T-cell (primary cell): ENCODE measurements around the gene SUSD6. TPM values are rescaled to one million over a fixed set of nuclear protein-coding genes. Genes with fewer than 3 reads are reported as not detected.

ENCODE experiments used
- ATAC-seq, 4 experiments: fragments of 200-7000 bp in 3 of 4; fragments of 150-1000 bp in 1 of 4; cut with Tn5 transposase; replicated peaks in 1 of 4; 1 replicate in 3 of 4; 2 replicates in 1 of 4; pipeline ENCODE4 v1.10.0; 2021; ENCODE audit warnings: moderate library complexity in 3 of 4, mild to moderate bottlenecking in 2 of 4, moderate number of reproducible peaks in 1 of 4
- CTCF ChIA-PET, 2 donors: fragments of 300-600 bp; sonication (Branson Sonifier 250); formaldehyde crosslinking; loops; one replicate each; lab custom pipeline; 2022; ENCODE audit warnings: antibody characterized with exemption in 2 of 2; lab: Charles Lee
- POLR2A ChIA-PET, 2 donors: fragments of 300-600 bp; sonication (Branson Sonifier 250); formaldehyde crosslinking; loops; one replicate each; lab custom pipeline; 2022; ENCODE audit warnings: antibody characterized with exemption in 2 of 2; lab: Charles Lee
- DNase-seq, 35 experiments: peaks; one replicate each; pipeline versions ENCODE4 v3.0.0 to v3.0.0-alpha.2; 2013 to 2023
- H3K27ac ChIP-seq: one replicate; pipeline ENCODE4 v1.5.1; 2013; ENCODE audit warnings: low read length
- H3K27me3 ChIP-seq, 2 experiments: replicated peaks in 1 of 2; 1 replicate in 1 of 2; 2 replicates in 1 of 2; pipeline versions ENCODE4 v1.6.1 to v1.7.0; 2013; ENCODE audit warnings: low read length in 1 of 2, mixed read lengths in 1 of 2; ENCODE audit not compliant: control insufficient read depth in 2 of 2, insufficient read depth in 2 of 2; ENCODE audit errors: extremely low read depth in 1 of 2
- H3K36me3 ChIP-seq, 2 donors: 1 replicate in 1 of 2; 2 replicates in 1 of 2; pipeline versions ENCODE4 v1.6.1 to v1.7.0; 2013; ENCODE audit warnings: low read length in 1 of 2; ENCODE audit not compliant: control insufficient read depth in 2 of 2, insufficient read depth in 1 of 2; ENCODE audit errors: extremely low read depth in 1 of 2
- H3K4me1 ChIP-seq, 2 experiments: 1 replicate in 1 of 2; 2 replicates in 1 of 2; pipeline versions ENCODE4 v1.6.1 to v1.7.0; 2013; ENCODE audit warnings: low read length in 2 of 2, mixed read lengths in 1 of 2; ENCODE audit not compliant: insufficient read depth in 2 of 2, control insufficient read depth in 1 of 2; ENCODE audit errors: extremely low read depth in 1 of 2
- H3K4me3 ChIP-seq, 2 donors: 1 replicate in 1 of 2; 2 replicates in 1 of 2; pipeline versions ENCODE4 v1.5.1 to v1.7.0; 2013; ENCODE audit warnings: mild to moderate bottlenecking in 2 of 2, low read length in 1 of 2, moderate library complexity in 1 of 2; ENCODE audit not compliant: control insufficient read depth in 1 of 2; ENCODE audit errors: extremely low read depth in 1 of 2
- H3K9me3 ChIP-seq: 2 replicates; pipeline ENCODE4 v1.7.0; 2013
- H3K27ac Mint-ChIP-seq, 2 donors: one replicate each; pipeline ENCODE4 v1.8.0; 2020 to 2021; ENCODE audit warnings: mild to moderate bottlenecking in 2 of 2, mixed read lengths in 2 of 2
- H3K27me3 Mint-ChIP-seq, 2 donors: one replicate each; pipeline ENCODE4 v1.8.0; 2021 to 2022; ENCODE audit warnings: mixed read lengths in 2 of 2
- H3K36me3 Mint-ChIP-seq: one replicate; pipeline ENCODE4 v1.8.0; 2021; ENCODE audit warnings: mixed read lengths
- H3K4me1 Mint-ChIP-seq, 3 donors: one replicate each; pipeline ENCODE4 v1.8.0; 2020 to 2022; ENCODE audit warnings: mixed read lengths in 3 of 3, mild to moderate bottlenecking in 1 of 3
- H3K4me3 Mint-ChIP-seq, 3 donors: one replicate each; pipeline ENCODE4 v1.8.0; 2020 to 2022; ENCODE audit warnings: mild to moderate bottlenecking in 3 of 3, mixed read lengths in 3 of 3, moderate library complexity in 3 of 3
- H3K9me3 Mint-ChIP-seq, 3 donors: one replicate each; pipeline ENCODE4 v1.8.0; 2020 to 2022; ENCODE audit warnings: mixed read lengths in 3 of 3
- WGBS: methylation state at CpG from one replicate; pipeline ENCODE4 v1.1.5; 2013; ENCODE audit warnings: missing lambda C conversion rate; ENCODE audit not compliant: insufficient coverage; 5-methylcytosine and 5-hydroxymethylcytosine counted together
- total RNA-seq, 35 experiments: library from RNA in 6 of 35; stranded (reverse) in 6 of 35; fragments of 120-200 nt in 1 of 35; gene quantifications; one replicate each; pipeline versions ENCODE4 v1.2.1 to v1.2.4 and lab custom pipeline; 2013 to 2026

The SUSD6 gene
- total RNA-seq, 5 donors from 2014 or later (not counting 1 experiment from before 2014, with no cell fraction given) = 53.5 to 75.5 (median 60.4) TPM

- Histone ChIP-seq H3K36me3 (no peaks in the 10 kb centered on the region), H3K4me3 (peak overlapping the region; percentile 54 to 62), H3K4me1 (peaks cover 33 to 44% of the 10 kb centered on the region in 2 experiments), H3K27ac (peak overlapping the region; percentile 73), H3K27me3 (no peaks in the 10 kb centered on the region), H3K9me3 (no peaks in the 10 kb centered on the region)
- 39% methylated on average over 2 of the region's 8 CpGs for WGBS
- H3K36me3 Mint-ChIP-seq = no peaks in the 10 kb centered on the region
- no peaks in the 10 kb centered on the region for H3K9me3 Mint-ChIP-seq
- no peaks in the 10 kb centered on the region for H3K27me3 Mint-ChIP-seq
- POLR2A ChIA-PET = interaction anchor here in 1 of 2 donors (0.6 to 0.9 kb wide), 2 partner anchors 15 to 160 kb away, joined by 3 to 4 read pairs; no protein-coding TSS in a partner anchor
- CTCF ChIA-PET = interaction anchor here in 1 of 2 donors (0.6 kb wide), 1 partner anchor 104 kb away, joined by 3 read pairs; no protein-coding TSS in a partner anchor
- ATAC-seq (no peak), DNase-seq (no peak)
- peaks cover 47 to 51% (median 49%) of the 10 kb centered on the region in 3 donors for H3K4me1 Mint-ChIP-seq
- H3K4me3 Mint-ChIP-seq = peak overlapping the region; percentile 79 to 97 (median 87)
- H3K27ac Mint-ChIP-seq = peak overlapping the region; percentile 94
These were observed 1.1 kb upstream of the SUSD6 start for GRCh38 chr14:69610020-69610873.

- Mint-ChIP-seq H3K27ac (peak overlapping the region; percentile 94), H3K4me3 (peak overlapping the region; percentile 79 to 97 (median 87)), H3K4me1 (peaks cover 53 to 57% (median 55%) of the 10 kb centered on the region in 3 donors), H3K36me3 (no peaks in the 10 kb centered on the region), H3K9me3 (no peaks in the 10 kb centered on the region), H3K27me3 (no peaks in the 10 kb centered on the region)
- H3K4me3 ChIP-seq = peak overlapping the region; percentile 54 to 62
- H3K36me3 ChIP-seq = no peaks in the 10 kb centered on the region
- H3K4me1 ChIP-seq = peaks cover 39 to 48% of the 10 kb centered on the region in 2 experiments
- ChIA-PET POLR2A (interaction anchor here in 1 of 2 donors (0.6 to 2.5 kb wide), 5 partner anchors 14 to 156 kb away, joined by 3 to 15 read pairs (median 3); partner anchors contain the start of gene SRSF5), CTCF (interaction anchor here (0.6 kb wide), 4 partner anchors 15 to 103 kb away, joined by 3 to 8 read pairs (median 4); no protein-coding TSS in a partner anchor)
- 35% methylated on average over 5 of the region's 8 CpGs for WGBS
- no peaks in the 10 kb centered on the region for H3K9me3 ChIP-seq
- ATAC-seq (no peak), DNase-seq (no peak)
- peak overlapping the region; percentile 73 for H3K27ac ChIP-seq
- H3K27me3 ChIP-seq = no peaks in the 10 kb centered on the region
These were observed 573 bp upstream of the SUSD6 start for GRCh38 chr14:69610874-69611171.

DNA sequence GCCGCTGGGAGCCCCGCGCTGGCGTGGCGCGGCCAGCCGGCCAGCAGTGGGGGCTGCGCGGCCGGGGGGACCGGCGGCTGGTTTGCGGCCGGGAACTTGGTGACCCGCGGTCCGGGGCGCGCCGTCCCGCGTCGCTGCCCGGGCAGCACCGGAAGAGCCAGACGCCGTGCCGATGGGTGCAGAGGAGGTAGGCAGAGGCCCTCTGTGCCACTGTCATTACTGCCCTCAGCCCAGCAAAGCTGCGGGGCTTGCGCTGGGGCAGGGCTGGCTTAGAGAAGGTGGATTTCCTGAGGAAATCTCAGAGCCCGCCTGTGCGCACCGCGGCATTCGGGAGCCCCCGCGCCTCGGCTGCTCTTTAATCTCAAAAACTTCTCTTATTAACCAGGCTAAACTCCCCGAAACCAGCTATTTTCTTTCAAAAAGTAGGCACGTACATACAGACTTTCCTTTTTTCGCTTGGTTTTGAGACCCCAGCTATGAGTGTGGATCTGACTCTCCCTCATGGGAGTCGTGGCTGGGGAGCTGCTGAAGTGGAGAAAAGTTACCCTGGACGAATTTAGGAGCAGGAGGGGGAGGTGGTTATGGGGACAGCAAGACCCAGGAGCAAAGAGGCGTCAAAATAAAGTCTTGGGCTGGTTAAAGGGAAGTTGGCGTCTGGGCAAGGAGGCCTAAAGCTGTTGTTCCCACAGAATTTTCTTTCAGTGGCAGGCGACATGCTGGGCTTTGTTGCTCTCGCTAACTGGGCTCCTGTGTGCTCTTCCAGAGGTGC is 802 bp downstream of the SUSD6 start:
- DNase-seq (peak in 25 of 35 experiments; percentile 16 to 68 (median 30)), ATAC-seq (peak; percentile 39 to 59 (median 54))
- peaks cover 67 to 71% (median 69%) of the 10 kb centered on the region in 3 donors for H3K4me1 Mint-ChIP-seq
- H3K27me3 Mint-ChIP-seq = no peaks in the 10 kb centered on the region
- no peaks in the 10 kb centered on the region for H3K36me3 Mint-ChIP-seq
- H3K27ac Mint-ChIP-seq = peak overlapping the region; percentile 97 to 100
- POLR2A ChIA-PET = interaction anchor here (0.5 to 2.5 kb wide), 9 partner anchors 18 to 1429 kb away, joined by 3 to 15 read pairs (median 4); partner anchors contain the start of gene SRSF5 (in 1 of the 2)
- peak overlapping the region; percentile 86 for H3K27ac ChIP-seq
- CTCF ChIA-PET = interaction anchor here (0.6 to 1.1 kb wide), 4 partner anchors 8 to 23 kb away, joined by 3 read pairs; no protein-coding TSS in a partner anchor
- peak overlapping the region; percentile 70 to 78 for H3K4me3 ChIP-seq
- H3K27me3 ChIP-seq = no peaks in the 10 kb centered on the region
- H3K4me3 Mint-ChIP-seq = peak overlapping the region; percentile 94 to 97 (median 97)
- under 1% methylated on average over 38 of the region's 47 CpGs for WGBS
- H3K9me3 ChIP-seq = no peaks in the 10 kb centered on the region
- H3K4me1 ChIP-seq = peaks cover 53 to 54% of the 10 kb centered on the region in 2 experiments
- H3K9me3 Mint-ChIP-seq = no peaks in the 10 kb centered on the region
- no peaks in the 10 kb centered on the region for H3K36me3 ChIP-seq

GRCh38 chr14:69612783-69613130 is 1.4 kb downstream of the SUSD6 start:
- H3K9me3 ChIP-seq = no peaks in the 10 kb centered on the region
- H3K4me1 ChIP-seq = peaks cover 57 to 58% of the 10 kb centered on the region in 2 experiments
- ChIA-PET CTCF (interaction anchor here (0.6 to 1.1 kb wide), 3 partner anchors 9 to 23 kb away, joined by 3 read pairs; no protein-coding TSS in a partner anchor), POLR2A (interaction anchor here (0.6 to 2.5 kb wide), 3 partner anchors 17 to 1117 kb away, joined by 3 to 15 read pairs (median 3); partner anchors contain the start of gene SRSF5 (in 1 of the 2))
- DNase-seq (peak in 1 of 35 experiments; percentile 50), ATAC-seq (no peak)
- Mint-ChIP-seq H3K4me3 (peak overlapping the region; percentile 94 to 97 (median 97)), H3K27ac (peak overlapping the region; percentile 97 to 100), H3K9me3 (no peaks in the 10 kb centered on the region), H3K27me3 (no peaks in the 10 kb centered on the region), H3K4me1 (peaks cover 73 to 76% (median 74%) of the 10 kb centered on the region in 3 donors), H3K36me3 (no peaks in the 10 kb centered on the region)
- WGBS = no CpG with 5 or more reads among the region's 2 CpGs
- no peaks in the 10 kb centered on the region for H3K36me3 ChIP-seq
- no peaks in the 10 kb centered on the region for H3K27me3 ChIP-seq
- H3K27ac ChIP-seq = peak overlapping the region; percentile 86
- peak overlapping the region; percentile 70 to 78 for H3K4me3 ChIP-seq

GRCh38 chr14:69613312-69614073 is 2.1 kb downstream of the SUSD6 start:
- no peaks in the 10 kb centered on the region for H3K9me3 ChIP-seq
- no peak for ATAC-seq
- WGBS = 29% methylated on average over 2 of the region's 4 CpGs
- DNase-seq = no peak
- H3K36me3 ChIP-seq = no peaks in the 10 kb centered on the region
- Mint-ChIP-seq H3K27me3 (no peaks in the 10 kb centered on the region), H3K27ac (peak overlapping the region; percentile 97 to 100), H3K9me3 (no peaks in the 10 kb centered on the region), H3K36me3 (no peaks in the 10 kb centered on the region), H3K4me3 (peak overlapping the region; percentile 94 to 97 (median 97)), H3K4me1 (peaks cover 80 to 84% (median 82%) of the 10 kb centered on the region in 3 donors)
- no peaks in the 10 kb centered on the region for H3K27me3 ChIP-seq
- H3K4me3 ChIP-seq = peak overlapping the region; percentile 32 to 70
- CTCF ChIA-PET = interaction anchor here in 1 of 2 donors (0.6 to 1.1 kb wide), 3 partner anchors 10 to 39 kb away, joined by 3 to 4 read pairs (median 3); partner anchors contain the start of gene CCDC177
- peak overlapping the region; percentile 86 for H3K27ac ChIP-seq
- H3K4me1 ChIP-seq = peaks cover 65% of the 10 kb centered on the region in 2 experiments
- POLR2A ChIA-PET = interaction anchor here in 1 of 2 donors (1.2 to 2.5 kb wide), 2 partner anchors 16 to 154 kb away, joined by 3 to 15 read pairs; partner anchors contain the start of gene SRSF5
